Raji (cell line): ENCODE measurements around the gene ADGRV1.

Source experiments
- POLR2A ChIP-seq: IDR thresholded peaks from 2 replicates; pipeline ENCODE4 v1.6.1; 2011; ENCODE audit warnings: low read depth, low read length, control low read depth; ENCODE audit not compliant: insufficient read depth

ADGRV1 gene

GRCh38 chr5:91189480-91190313 is 631.1 kb downstream of the ADGRV1 start:
- TF ChIP-seq POLR2A, result no peak

DNA sequence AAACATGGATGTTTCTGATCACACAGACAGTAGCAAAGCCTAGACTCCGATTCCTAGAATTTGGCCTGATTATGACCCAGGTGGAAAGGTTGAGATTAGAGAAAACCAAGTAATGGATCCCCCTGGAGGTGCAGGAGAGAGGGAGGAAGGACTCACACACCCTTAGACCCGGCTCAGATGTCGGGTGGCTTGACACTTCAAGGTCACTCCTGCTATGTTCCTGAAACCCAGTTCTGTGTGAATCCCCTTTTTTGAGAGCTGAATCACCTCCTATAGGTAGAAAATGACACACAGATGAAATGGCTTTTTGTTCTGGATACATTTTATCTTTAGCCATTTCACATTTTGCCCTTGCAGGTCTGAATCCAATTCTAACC is 631.7 kb downstream of the ADGRV1 start:
- no peak for TF ChIP-seq POLR2A

- TF ChIP-seq POLR2A, result no peak
These were observed 636.3 kb downstream of the ADGRV1 start for GRCh38 chr5:91194824-91195381.

DNA sequence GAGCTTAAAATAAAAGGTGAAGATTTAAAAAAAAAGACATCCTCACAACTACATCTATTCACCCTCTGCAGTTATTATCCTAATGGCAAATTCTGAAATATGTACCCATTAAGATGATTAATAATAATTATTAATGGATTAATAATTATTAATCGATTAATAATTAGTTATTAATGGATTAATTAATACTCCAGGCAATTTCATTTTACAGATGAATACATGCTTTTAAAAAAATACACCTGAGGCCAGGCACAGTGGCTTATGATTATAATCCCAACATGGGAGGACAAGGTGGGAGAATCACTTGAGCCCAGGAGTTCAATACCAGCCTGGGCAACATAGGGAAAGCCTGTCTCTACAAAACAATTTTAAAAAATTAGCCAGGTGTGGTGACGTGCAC is 642.1 kb downstream of the ADGRV1 start:
- no peak for TF ChIP-seq POLR2A

GRCh38 chr5:91206103-91206502 is 647.5 kb downstream of the ADGRV1 start:
- no peak for TF ChIP-seq POLR2A

- no peak for TF ChIP-seq POLR2A
These were observed 648.1 kb downstream of the ADGRV1 start for GRCh38 chr5:91206734-91207133.

DNA sequence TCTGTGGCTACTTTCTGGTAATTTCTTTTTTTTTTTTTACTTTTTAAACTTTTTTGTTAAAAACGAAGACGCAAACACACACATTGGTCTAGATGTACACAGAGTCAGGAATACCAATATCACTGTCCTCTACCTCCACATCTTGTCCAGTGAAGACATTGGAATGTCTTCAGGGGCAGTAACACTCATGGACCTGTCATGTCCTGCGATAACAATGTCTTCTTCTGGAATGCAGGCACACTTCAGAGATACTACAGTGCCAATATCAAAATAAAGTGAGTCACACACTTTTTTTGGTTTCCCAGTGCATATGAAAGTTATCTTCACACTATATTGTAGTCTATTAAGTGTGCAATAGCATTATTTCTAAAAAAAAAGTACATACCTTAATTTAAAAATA is 648.7 kb downstream of the ADGRV1 start:
- no peak for TF ChIP-seq POLR2A

DNA sequence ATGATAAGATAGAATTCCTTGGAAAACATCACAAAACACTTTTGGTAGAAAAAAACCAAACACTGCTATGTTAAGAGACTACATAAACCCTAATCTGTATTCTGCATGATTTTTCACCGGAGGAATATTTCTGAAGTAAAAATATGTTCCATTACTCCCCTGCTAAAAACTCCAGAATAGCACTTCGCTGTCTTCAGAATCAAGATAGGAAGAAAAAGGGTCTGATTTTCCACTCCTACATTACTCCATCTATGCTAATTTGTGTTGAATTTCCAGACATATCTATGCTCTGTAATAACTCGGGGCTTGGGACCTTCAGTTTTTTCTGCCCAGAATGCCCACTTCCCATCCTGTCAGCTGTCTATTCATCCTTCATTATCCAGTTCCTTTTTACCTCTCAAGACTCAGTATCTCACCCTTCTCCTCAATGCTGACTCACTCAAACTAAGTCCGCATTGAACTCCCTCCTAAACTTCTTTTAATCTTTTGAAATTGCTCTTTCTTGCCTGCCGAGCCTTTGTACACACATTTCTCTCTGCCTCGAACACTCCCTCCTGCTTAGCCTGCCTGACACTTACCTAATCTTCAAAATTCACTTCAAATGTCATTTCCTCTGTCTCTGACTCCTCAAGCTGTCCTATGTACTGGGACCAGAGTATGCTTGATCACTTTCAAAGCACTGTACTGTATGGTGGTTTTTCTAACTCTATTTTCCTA is 653.6 kb downstream of the ADGRV1 start:
- TF ChIP-seq POLR2A, result no peak

DNA sequence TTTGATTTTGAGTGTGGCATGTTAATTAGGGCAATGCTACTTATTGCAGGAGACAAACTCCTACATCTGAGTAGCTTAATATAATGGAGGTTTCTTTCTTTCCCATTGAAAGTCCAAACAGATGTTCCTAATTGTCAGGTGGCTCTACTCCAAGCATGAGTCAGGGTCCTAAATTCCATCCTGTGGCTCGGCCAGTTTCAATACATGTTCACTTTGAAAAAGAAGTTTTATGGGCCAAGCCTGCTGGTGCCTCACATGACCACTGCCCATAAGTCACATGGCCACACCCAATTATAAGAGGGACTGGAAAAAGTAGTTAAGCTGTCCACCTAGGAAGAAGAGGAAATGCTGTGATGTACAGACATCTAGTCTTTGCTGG is 654.1 kb downstream of the ADGRV1 start:
- no peak for TF ChIP-seq POLR2A
